GM12875 (cell line): ENCODE data around the gene ARHGEF16.
A peak's percentile ranks its signal among the peaks of the same experiment; 100 is the strongest.

ENCODE experiments used
- H3K4me3 ChIP-seq: one replicate; pipeline ENCODE4 v1.5.1; 2011; ENCODE audit warnings: low read depth, low read length, control low read depth
- CTCF ChIP-seq: IDR thresholded peaks from 2 replicates; pipeline ENCODE4 v1.5.1; 2011; ENCODE audit warnings: low read depth, mild to moderate bottlenecking, control low read depth, inconsistent platforms, low read length, moderate library complexity, borderline replicate concordance; ENCODE audit not compliant: insufficient read depth

Gene ARHGEF16

GRCh38 chr1:3479511-3480368 is 25.3 kb downstream of the ARHGEF16 start:
- no peak overlapping the region for H3K4me3 ChIP-seq
- no peak for TF ChIP-seq CTCF

GRCh38 chr1:3480369-3480719 is 25.9 kb downstream of the ARHGEF16 start:
- no peak overlapping the region for H3K4me3 ChIP-seq
- no peak for TF ChIP-seq CTCF

- no peak overlapping the region for H3K4me3 ChIP-seq
- TF ChIP-seq CTCF, result no peak
These were observed 26.6 kb downstream of the ARHGEF16 start for GRCh38 chr1:3481046-3481445.

- H3K4me3 ChIP-seq, result no peak overlapping the region
- no peak for TF ChIP-seq CTCF
These were observed 27.4 kb downstream of the ARHGEF16 start for GRCh38 chr1:3481836-3482375.

- peak; percentile 63 for TF ChIP-seq CTCF
- H3K4me3 ChIP-seq, result no peak overlapping the region
These were observed 27.9 kb downstream of the ARHGEF16 start for GRCh38 chr1:3482378-3482849.

- no peak for TF ChIP-seq CTCF
- no peak overlapping the region for H3K4me3 ChIP-seq
These were observed 28.9 kb downstream of the ARHGEF16 start for GRCh38 chr1:3483380-3483779.
